GM19240 (cell line): ENCODE results near the gene SHLD2.
"Not testable (repeated sequence)": the region's sequence is repeated elsewhere in the genome, so short reads cannot be mapped to it uniquely, and the experiment has no call there.

Experiments used
- DNase-seq: peaks from one replicate; pipeline ENCODE4 v3.0.0; 2011; ENCODE audit warnings: low spot score; ENCODE audit not compliant: insufficient read length

SHLD2 gene

DNA sequence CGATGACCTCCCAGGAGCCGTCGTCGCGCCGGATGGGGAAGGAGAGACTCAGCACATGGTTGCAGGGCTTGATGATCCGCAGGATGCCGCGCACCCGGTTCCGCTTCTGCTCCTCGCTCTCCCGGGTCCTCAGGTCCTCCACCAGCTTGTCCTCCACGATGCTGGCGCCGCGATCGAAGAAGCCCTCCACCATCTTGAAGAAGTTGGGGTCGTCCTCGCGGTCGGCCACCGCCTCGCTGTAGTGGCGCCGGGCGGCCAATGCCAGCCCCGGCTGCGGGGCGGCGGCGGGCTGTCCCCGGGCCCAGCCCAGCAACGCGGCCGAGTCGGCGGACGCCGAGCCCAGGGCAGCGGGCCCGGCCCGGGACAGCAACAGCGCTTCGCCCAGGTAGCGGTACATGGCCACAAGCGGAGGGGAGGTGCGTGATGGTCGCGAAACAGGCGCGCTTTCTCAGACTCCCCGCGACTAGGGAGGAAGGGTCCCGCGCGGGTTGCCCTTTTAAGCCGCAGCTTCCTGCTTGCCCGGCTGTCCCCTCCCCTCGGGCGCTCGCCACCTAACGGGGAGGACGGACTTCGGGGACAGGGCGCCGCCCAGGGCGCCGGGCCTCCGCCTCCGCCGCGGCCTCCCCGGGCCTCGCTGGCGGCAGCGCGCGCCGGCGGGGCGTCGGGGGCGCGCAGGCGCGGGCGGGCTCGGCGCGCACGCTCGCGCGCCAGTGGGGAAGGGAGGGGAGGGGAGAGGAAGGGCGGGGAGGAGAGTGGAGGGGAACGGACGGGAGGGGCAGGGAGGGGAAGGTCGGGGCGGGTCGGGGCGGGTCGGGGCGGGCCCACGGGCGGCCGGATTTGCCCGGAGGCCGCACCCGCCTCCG, at the start of gene SHLD2, which contains the start of gene GLUD1:
Gene SHLD2, plus strand, starts transcription at position 834 of the 863 bp plus-strand sequence. CDS start 56,149 bp downstream, outside the sequence.
Gene GLUD1, minus strand, starts transcription at position 471 of the 863 bp plus-strand sequence. Its CDS starts 74 bp downstream, at position 397.
- peak; percentile 69 for DNase-seq

DNA sequence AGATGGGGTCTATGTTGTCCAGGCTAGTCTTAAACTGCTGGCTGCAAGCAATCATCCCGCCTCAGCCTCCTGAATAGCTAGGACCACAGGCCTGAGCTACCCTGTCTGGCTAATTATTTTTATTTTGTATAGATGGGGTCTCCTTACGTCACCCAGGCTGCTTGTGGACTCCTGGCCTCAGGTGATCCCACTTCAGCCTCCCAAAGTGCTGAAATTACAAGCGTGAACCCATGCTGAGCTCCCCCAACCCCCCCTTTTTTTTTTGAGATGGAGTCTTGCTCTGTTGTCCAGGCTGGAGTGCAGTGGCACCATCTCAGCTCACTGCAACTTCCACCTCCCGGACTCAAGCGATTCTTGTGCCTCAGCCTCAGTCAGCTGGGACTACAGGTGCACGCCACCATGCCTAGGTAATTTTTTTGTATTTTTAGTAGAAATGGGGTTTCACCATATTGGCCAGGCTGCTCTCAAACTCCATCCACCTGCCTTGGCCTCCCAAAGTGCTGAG, 49.5 kb upstream of the SHLD2 start:
- DNase-seq, result no peak

DNA sequence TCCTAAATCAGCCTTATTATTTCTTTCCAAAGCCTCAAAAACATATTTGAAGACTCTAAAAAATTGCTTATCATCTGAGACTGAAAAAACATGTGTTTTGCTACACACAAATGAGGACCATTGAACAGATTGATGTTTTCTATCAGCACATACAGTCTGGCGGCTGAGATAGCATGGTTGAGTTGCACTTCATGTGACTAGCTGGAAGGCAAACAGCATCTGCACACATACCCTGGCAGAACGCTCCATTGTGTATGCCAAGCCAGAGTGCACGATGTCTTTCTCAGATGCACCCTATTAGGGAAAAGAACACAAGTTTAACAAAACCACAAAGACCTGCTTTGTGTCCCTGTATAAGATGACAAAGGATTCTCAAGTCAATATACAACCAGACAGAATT, 41.9 kb upstream of the SHLD2 start:
- DNase-seq, result no peak

DNA sequence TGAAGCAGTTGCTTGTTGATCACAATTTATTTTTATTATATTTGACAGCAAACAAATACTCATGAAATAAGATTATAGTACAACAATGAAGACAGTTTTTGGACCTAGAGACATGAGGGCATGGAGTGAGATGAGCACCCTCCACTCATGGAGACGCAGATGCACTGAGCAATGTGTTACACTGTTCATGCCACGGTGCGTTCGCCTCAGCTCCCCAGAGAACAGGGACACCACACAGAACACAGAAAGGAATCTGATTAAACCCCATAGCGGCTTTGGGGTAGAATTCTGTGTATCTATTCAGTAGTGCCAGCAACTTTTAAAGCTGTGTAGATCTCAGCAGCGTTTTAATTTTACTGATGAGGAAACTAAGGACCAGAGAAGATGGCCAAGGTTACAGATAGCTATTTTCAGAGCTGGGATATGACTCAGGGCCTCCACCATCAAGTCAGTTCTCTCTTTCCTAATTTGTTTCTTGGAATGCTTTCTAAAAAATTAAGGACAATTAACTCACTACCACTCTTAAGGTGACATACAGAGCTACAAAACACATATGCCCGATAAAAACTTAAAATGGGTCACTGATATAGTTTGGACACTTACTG, 41.3 kb upstream of the SHLD2 start:
- no peak for DNase-seq

DNA sequence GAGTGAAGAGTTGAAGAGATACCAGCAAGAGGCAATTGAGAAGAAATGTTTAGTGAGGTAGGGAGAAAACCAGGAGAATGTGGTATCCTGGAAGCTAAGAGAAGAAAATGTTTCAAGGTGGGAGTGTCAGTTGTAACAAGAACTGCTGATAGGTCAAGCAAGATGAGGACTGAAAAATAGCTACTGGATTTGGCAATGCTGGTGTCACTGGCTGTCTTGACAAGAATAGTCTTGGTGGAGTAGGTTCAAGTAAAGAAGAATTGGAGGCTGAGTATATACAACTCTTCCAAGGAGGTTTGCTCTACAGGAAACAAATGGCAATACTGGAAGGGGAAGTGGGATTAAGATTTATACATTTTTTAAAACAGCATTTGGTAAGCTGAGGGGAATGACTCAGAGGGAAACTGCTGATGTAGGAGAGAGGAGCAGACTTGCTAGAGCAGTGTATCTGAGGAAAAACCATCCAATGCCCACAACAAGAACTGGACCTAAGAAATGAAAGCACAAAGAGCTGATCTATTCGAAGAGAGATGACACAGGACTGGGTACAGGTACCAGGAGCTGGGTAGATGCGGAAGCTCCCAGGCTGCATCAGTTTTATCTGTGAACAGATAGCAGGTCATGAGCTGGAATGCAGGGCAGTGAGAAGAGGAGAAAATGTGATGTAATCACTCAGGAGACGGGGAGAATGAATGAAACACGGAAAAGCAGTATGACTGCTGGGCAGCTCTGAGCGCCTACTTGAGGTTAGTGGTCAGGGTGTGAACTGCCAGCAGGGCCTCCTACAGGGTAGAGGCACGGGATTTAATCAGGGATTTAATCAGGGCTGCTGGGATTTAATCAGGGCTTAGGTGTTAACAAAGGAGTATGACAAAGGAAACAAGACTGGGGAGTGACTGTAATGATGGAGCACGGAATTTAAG, 40.4 kb upstream of the SHLD2 start:
- no peak for DNase-seq

GRCh38 chr10:87058171-87058570, 36.8 kb upstream of the SHLD2 start:
- no peak for DNase-seq

GRCh38 chr10:87059401-87059800, 35.6 kb upstream of the SHLD2 start:
- DNase-seq, result no peak

- no peak for DNase-seq
These were observed 34.6 kb upstream of the SHLD2 start for GRCh38 chr10:87060280-87060928.

GRCh38 chr10:87064651-87065050, 30.4 kb upstream of the SHLD2 start:
- no peak for DNase-seq

DNA sequence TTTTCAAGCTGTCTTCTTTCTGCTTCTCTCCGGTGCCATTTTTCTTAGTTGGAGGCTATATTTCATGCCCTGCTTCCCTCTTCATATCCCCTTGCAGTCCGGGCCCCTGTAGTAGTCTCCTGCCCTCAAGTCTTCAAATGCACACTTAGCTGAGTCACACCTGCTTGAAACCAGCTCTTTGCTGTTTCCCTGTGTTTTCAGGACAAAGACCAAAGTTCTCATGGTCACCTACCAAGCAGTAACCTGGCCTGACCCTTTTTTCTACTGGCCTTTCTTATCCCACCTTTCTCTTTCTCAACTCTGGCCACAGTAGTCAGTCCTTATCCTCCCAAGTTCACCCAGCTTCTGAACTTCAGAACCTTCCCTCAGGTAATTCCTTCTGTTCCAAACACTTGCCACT, 28.8 kb upstream of the SHLD2 start:
- DNase-seq, result no peak

- no peak for DNase-seq
These were observed 28.1 kb upstream of the SHLD2 start for GRCh38 chr10:87066865-87067264.

DNA sequence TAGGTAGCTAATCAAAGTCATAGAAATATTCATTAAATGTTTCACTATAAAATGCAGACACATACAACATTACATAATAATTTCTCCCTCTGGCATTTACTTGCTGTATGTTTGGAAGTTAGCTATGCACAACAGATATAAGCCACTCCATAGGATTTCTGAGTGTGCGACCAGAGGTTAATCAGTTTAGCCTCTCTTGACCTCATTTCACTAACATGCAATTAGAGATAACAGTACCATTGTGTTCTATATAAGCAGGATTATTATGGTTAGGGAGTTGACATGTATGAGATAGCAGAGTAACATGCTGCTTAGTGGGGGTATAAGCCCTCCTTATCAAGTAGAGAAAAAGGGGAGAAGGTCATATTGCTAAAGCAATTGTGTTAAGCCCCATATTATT, 26.7 kb upstream of the SHLD2 start:
- no peak for DNase-seq

- no peak for DNase-seq
These were observed 22.6 kb upstream of the SHLD2 start for GRCh38 chr10:87072449-87072848.

- DNase-seq, result not testable (repeated sequence)
These were observed 18.6 kb upstream of the SHLD2 start for GRCh38 chr10:87076421-87076820.

GRCh38 chr10:87079106-87079836, 15.7 kb upstream of the SHLD2 start:
- DNase-seq, result no peak

GRCh38 chr10:87080621-87081020, 14.4 kb upstream of the SHLD2 start:
- not testable (repeated sequence) for DNase-seq

DNA sequence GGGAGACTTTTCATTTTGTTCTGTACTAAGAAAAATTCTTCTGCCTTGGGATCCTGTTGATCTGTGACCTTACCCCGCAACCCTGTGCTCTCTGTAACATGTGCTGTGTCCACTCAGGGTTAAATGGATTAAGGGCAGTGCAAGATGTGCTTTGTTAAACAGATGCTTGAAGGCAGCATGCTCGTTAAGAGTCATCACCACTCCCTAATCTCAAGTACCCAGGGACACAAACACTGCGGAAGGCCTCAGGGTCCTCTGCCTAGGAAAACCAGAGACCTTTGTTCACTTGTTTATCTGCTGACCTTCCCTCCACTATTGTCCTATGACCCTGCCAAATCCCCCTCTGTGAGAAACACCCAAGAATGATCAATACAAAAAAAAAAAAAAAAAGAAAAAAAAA, 13.4 kb upstream of the SHLD2 start:
- DNase-seq, result not testable (repeated sequence)

DNA sequence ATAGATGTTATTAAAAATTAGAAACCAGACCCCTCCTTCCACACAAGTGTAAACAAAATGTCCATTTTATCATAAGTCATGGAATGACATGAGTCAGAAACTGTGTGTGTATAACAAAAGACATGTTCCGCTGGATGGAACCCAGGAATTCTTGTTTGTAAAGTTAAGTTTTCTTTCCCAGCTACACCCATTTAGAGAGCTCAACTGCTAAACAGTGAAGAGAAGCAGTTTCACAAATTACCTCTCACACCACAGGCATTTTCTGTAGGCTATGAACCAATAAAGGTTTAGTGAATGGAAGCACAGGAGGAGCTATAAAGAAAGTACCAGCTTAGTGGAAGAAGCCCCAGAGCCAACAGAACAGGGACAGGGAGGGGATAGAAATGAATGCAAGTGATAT, 12.8 kb upstream of the SHLD2 start:
- DNase-seq, result not testable (repeated sequence)

DNA sequence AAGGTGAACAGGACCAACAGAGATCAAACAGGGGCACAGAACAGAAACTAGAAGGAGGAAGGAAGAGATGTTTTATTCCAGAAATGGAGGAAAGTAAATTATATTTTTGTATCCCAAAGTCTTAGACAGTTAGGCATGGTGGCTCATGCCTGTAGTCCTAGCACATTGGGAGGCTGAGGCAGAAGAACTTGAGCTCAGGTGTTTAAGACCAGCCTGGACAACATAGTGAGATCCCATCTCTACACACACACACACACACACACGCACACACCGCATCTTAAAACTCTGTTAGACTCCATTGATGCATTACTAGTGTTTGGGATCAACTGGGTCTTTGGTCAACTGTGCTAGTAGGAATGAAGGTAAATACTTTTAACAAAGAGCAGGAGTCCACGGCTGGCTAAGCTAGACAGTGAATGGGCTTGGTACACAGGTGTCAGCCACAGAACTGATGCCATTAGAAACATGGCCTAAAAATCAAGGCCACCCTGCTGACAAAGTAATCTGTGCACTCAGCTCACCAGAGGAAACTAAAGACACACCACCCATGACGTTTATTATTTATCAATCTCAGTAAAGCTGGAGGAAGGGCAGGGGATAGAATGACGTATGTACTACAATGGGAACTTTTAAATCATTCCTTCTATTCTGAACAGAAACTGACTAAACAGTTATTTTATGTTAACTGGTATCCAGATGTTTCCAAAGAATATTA, 11.3 kb upstream of the SHLD2 start:
- DNase-seq, result not testable (repeated sequence)
